Measurements from ENCODE around the gene DOCK2.

GRCh38 chr5:169697511-169697890, 60.4 kb downstream of the DOCK2 start:
- TF ChIP-seq CTCF (optimal IDR thresholded peaks at IDR 0.05 in 1 of 3, IDR thresholded peaks at IDR 0.05 in 1 of 3, conservative IDR thresholded peaks at IDR 0.05 in 1 of 3; ENCODE audit: extremely low read depth in 1 of 3, insufficient read depth in 2 of 3, low read length in 3 of 3) (no peak), EZH2 (IDR thresholded peaks at IDR 0.05; ENCODE audit: low read length) (no peak)

Data from keratinocyte (primary cell).